ENCODE measurements around the gene DCLK1. TPM values are rescaled to one million over a fixed set of nuclear protein-coding genes. Genes with fewer than 3 reads are reported as not detected.

Gene DCLK1
- total and polyA plus RNA-seq, 7 donors: 1.2 to 64.8 (median 10.2) TPM

DNA sequence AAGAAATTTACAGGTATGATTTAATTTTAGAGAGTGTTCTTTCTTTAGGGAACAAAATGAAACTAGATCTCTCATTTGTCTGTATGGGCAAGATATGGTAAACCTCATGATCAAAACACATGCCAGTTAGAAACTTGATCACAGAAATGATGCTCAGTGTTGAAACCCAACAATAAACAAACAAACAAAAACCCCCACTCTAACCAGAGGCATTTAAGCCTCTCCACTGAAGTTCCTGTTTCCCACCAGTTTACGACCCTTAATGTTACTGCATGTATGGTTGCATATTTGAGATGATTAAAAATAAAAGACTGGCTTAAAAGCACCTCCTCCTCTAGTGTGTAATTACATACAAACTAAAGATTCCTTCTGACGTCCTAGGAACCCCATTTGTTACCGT lies 361.4 kb downstream of the DCLK1 start:
- WGBS, 2 donors: 53 to 72% methylated on average over 3 of the region's 3 CpGs
- DNase-seq: no peak
- intact Hi-C loops (cut with DNase I): no loop called here
- Histone ChIP-seq H3K27me3 (no peaks in the 10 kb centered on the region), H3K4me1 (no peaks in the 10 kb centered on the region), H3K27ac (no peak overlapping the region), H3K9me3 (no peaks in the 10 kb centered on the region), H3K4me3 (no peak overlapping the region), H3K36me3 (no peaks in the 10 kb centered on the region)
- no peak for TF ChIP-seq POLR2AphosphoS5 (IDR thresholded peaks at IDR 0.05)
- TF ChIP-seq CTCF (IDR thresholded peaks at IDR 0.05): no peak
- no peak for TF ChIP-seq POLR2A (IDR thresholded peaks at IDR 0.05)
- no peak for TF ChIP-seq EP300 (IDR thresholded peaks at IDR 0.05)

DNA sequence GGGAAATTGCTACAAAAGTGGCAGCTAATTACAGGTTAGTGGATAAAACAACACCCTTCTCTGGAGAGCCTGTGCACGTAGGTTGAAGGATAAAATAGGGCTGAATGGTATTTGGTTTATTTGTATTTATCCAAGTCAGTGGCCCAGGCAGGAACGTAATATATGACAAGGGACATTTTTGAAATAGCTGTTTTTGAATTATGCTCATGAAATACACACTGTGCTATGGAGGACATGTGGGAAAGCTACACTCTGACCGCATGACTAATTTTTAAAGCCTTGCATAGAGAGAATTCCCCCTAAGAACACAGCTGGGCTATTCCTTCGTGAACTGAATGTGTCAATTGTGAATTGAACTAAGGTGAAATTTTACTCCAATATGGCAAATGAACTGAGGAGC lies 362.6 kb downstream of the DCLK1 start:
- no peaks in the 10 kb centered on the region for H3K9me3 ChIP-seq
- no peaks in the 10 kb centered on the region for H3K4me1 ChIP-seq
- TF ChIP-seq POLR2AphosphoS5 (IDR thresholded peaks at IDR 0.05): no peak
- no peak for TF ChIP-seq POLR2A (IDR thresholded peaks at IDR 0.05)
- no peak for TF ChIP-seq EP300 (IDR thresholded peaks at IDR 0.05)
- 79 to 85% methylated on average over 4 of the region's 4 CpGs for WGBS, 2 donors
- no peaks in the 10 kb centered on the region for H3K27me3 ChIP-seq
- intact Hi-C loops (cut with DNase I): no loop called here
- no peak for DNase-seq
- H3K27ac ChIP-seq: no peak overlapping the region
- H3K36me3 ChIP-seq: no peaks in the 10 kb centered on the region
- no peak overlapping the region for H3K4me3 ChIP-seq

DNA sequence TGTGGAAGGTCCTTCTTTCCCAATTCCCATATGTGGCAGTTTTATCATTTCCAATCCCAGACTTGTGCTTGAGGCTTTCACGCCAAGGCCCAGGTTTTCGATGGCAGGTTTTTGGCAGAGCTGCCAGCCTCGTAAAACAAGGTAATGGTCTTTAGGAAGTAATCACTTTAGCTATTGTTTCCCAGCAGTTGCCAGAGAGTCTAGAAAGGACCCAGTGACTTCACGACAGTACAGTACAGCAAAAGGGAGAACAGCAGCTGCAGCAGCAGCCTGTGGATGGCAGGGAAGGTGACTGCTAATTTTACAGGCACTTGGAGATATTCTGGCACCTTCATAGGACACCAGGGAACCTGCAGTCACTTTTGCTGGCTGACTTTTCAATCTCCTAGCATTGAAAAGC lies 363.1 kb downstream of the DCLK1 start:
- H3K9me3 ChIP-seq: no peaks in the 10 kb centered on the region
- WGBS, 2 donors: 29 to 72% methylated on average over 4 of the region's 4 CpGs
- no peaks in the 10 kb centered on the region for H3K27me3 ChIP-seq
- TF ChIP-seq POLR2AphosphoS5 (IDR thresholded peaks at IDR 0.05) (no peak), CTCF (IDR thresholded peaks at IDR 0.05) (no peak), EP300 (IDR thresholded peaks at IDR 0.05) (no peak), POLR2A (IDR thresholded peaks at IDR 0.05) (no peak)
- H3K27ac ChIP-seq: no peak overlapping the region
- no peak for DNase-seq
- intact Hi-C loops (cut with DNase I): no loop called here
- no peaks in the 10 kb centered on the region for H3K36me3 ChIP-seq
- H3K4me1 ChIP-seq: no peaks in the 10 kb centered on the region
- no peak overlapping the region for H3K4me3 ChIP-seq

DNA sequence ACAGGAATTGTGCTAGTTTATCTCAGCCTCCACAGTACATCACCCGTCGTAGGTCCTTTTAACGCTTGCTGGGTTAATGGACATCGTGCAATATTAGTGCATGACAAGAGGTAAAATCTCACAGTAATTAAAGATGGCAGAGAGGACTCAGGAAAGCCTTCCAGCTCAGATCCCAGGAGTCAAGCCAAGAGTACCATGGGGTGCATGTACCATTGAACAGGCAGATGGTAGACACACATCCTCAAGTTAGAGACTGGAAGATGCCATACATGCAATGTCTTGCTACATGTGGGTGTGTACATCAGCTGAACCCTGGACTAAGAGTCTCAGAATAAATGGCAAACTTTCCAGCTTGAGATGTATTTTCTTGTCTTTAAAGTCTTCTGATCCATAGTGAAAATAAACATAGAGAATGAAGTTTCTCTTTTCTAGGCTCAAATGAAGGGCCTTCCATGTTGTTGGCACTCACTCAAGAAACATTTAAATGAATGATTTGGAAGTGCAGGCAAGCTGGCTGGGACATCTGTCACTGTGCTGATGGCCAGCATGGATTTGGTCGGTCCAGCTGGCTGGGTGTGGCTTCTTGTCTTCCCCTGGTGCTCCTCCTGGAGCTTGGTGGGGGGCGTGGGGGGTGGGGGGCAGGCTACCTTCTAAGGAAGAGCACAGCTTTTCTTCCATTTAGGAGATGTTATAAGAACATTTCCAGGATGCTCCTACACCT lies 363.8 kb downstream of the DCLK1 start:
- Histone ChIP-seq H3K27me3 (no peaks in the 10 kb centered on the region), H3K36me3 (no peaks in the 10 kb centered on the region), H3K9me3 (no peaks in the 10 kb centered on the region), H3K4me3 (no peak overlapping the region), H3K4me1 (no peaks in the 10 kb centered on the region), H3K27ac (no peak overlapping the region)
- TF ChIP-seq CTCF (IDR thresholded peaks at IDR 0.05): no peak
- TF ChIP-seq POLR2A (IDR thresholded peaks at IDR 0.05): no peak
- no peak for TF ChIP-seq POLR2AphosphoS5 (IDR thresholded peaks at IDR 0.05)
- TF ChIP-seq EP300 (IDR thresholded peaks at IDR 0.05): no peak
- 71 to 77% methylated on average over 6 of the region's 6 CpGs for WGBS, 2 donors
- intact Hi-C loops (cut with DNase I): no loop called here
- DNase-seq: no peak

GRCh38 chr13:35766663-35767062 lies 364.5 kb downstream of the DCLK1 start:
- Histone ChIP-seq H3K4me1 (no peaks in the 10 kb centered on the region), H3K27ac (no peak overlapping the region), H3K9me3 (no peaks in the 10 kb centered on the region), H3K36me3 (no peaks in the 10 kb centered on the region), H3K4me3 (no peak overlapping the region), H3K27me3 (no peaks in the 10 kb centered on the region)
- TF ChIP-seq CTCF (IDR thresholded peaks at IDR 0.05): no peak
- no peak for TF ChIP-seq EP300 (IDR thresholded peaks at IDR 0.05)
- TF ChIP-seq POLR2A (IDR thresholded peaks at IDR 0.05): no peak
- TF ChIP-seq POLR2AphosphoS5 (IDR thresholded peaks at IDR 0.05): no peak
- DNase-seq: no peak
- 69 to 83% methylated on average over 2 of the region's 2 CpGs for WGBS, 2 donors
- intact Hi-C loops (cut with DNase I): no loop called here
